NCI-H146 treated with DMSO at 0.1 percent for 48 hours (cell line): ENCODE measurements around the gene MYH11.
"Not testable (repeated sequence)": the region's sequence is repeated elsewhere in the genome, so short reads cannot be mapped to it uniquely, and the experiment has no call there.

Source experiments
- DNase-seq: peaks from one replicate; lab custom pipeline; 2025; ENCODE audit not compliant: unreplicated experiment; lab: John Stamatoyannopoulos, UW

Gene MYH11

GRCh38 chr16:15689290-15689689 lies 167.5 kb downstream of the MYH11 start:
- no peak for DNase-seq

GRCh38 chr16:15686287-15686686 lies 170.5 kb downstream of the MYH11 start:
- no peak for DNase-seq

GRCh38 chr16:15682105-15682570 lies 174.7 kb downstream of the MYH11 start:
- no peak for DNase-seq

GRCh38 chr16:15677447-15677846 lies 179.4 kb downstream of the MYH11 start:
- no peak for DNase-seq

- DNase-seq: no peak
Observed at GRCh38 chr16:15676506-15676905, 180.3 kb downstream of the MYH11 start.

- DNase-seq: no peak
Observed at GRCh38 chr16:15674571-15674970, 182.3 kb downstream of the MYH11 start.

- no peak for DNase-seq
Observed at GRCh38 chr16:15672514-15673167, 184.2 kb downstream of the MYH11 start.

GRCh38 chr16:15672127-15672513 lies 184.7 kb downstream of the MYH11 start:
- not testable (repeated sequence) for DNase-seq

- DNase-seq: no peak
Observed at GRCh38 chr16:15671530-15672117, 185.2 kb downstream of the MYH11 start.

GRCh38 chr16:15667091-15667742 lies 189.6 kb downstream of the MYH11 start:
- DNase-seq: no peak

- DNase-seq: no peak
Observed at GRCh38 chr16:15665107-15665506, 191.7 kb downstream of the MYH11 start.

- DNase-seq: no peak
Observed at GRCh38 chr16:15660203-15660601, 196.6 kb downstream of the MYH11 start.

GRCh38 chr16:15658556-15658955 lies 198.3 kb downstream of the MYH11 start:
- no peak for DNase-seq

GRCh38 chr16:15658149-15658548 lies 198.7 kb downstream of the MYH11 start:
- DNase-seq: no peak

GRCh38 chr16:15655561-15655960 lies 201.3 kb downstream of the MYH11 start:
- not testable (repeated sequence) for DNase-seq

GRCh38 chr16:15654591-15654990 lies 202.2 kb downstream of the MYH11 start:
- no peak for DNase-seq

GRCh38 chr16:15653227-15653626 lies 203.6 kb downstream of the MYH11 start:
- DNase-seq: no peak
